Fibroblast of skin of left biceps (primary cell): Measurements from ENCODE around the gene CIC.

Experiments used
- DNase-seq, 2 experiments: peaks; one replicate each; pipeline ENCODE4 v3.0.0-alpha.2; 2013; ENCODE audit warnings: low read depth in 2 of 2

The CIC gene

DNA sequence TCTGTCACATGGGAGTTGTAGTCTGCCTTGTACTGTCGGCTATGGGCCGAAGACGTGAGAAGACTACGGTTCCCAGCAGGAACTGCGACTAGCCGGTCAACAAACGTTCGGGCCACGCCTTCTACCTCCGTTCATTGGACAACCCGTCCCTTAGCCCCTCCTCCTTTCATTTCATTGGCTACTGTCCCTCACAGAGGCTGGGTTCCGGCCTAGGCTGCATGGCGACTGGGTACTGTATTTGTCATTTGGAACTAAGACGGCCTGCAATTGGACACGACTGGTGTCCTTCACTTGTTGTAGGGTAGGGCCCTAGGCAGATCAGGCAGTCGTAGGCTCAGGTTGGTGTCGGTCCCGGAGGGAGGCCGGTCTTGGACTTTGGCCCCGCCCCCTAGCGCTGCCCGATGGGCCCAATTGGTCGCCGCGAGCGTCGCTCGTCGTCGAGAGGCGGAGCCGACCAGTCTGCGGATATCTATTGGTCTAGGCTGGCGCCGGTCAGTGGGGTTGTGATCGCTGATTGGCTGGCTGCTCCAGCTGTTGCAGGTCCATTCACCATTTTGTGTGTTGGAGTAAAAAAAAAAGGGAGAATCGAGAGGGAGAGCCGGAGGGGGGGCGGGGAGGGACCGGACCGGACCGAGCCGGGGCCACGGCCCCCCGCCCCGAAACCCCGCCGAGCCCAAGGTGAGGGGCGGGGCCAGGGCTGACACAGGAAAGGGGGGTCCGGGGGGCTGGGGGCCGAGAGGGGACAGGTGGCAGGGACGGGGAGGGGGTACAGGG is at the start of gene CIC:
TSS of gene CIC (plus strand) at position 549 of the 774 bp plus-strand sequence. CDS start 2,532 bp downstream, outside the sequence.
- DNase-seq: peak; percentile 100

DNA sequence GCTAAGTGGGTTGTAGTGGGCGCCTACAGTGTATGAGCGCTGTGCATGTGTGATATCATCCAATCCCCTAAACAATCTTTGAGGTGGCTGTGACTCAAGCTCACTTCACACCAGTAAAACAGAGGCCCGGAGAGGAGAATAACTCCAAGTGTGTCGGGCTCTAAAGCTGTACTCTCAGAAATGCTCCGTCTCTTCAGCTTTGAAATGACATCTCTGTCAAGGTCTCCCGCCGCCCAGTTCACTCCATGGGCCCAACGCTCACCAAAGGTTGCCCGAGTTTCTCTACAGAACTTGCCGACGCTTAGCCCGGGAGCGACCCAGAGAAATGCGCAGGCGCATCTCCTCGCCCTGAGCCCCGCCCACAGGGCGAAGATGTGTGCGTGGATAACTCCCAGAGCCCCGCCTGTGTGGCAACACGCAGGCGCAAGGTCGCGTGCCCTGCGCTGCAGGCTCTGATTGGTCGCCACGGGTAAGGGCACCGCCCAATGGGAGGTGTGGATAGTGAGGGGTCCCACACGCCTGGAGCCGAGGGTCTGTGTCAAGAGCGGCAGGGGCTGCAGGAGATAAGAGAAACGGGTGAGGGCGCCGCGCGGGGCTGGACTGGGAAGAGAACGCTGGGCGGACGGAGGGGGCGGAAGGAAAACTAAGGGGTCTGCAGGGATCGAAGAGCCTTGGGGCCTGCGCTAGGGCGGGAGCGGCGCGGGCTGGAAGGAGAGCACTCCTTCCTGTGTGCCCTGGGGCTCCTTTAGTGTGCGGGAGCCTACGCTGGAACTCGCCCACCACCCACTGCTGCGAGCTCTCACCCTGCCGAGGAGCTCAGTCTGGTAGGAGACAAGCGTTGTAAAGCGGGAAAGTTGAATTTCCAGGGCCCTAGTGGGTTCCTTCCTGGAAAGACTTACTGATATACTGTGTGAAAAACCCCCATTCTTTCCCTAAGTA is 49.0 kb upstream of the CIC start, which contains the start of gene ZNF526:
TSS of gene ZNF526 (plus strand) at position 501 of the 939 bp plus-strand sequence. CDS start 4,092 bp downstream, outside the sequence.
- peak; percentile 89 for DNase-seq

DNA sequence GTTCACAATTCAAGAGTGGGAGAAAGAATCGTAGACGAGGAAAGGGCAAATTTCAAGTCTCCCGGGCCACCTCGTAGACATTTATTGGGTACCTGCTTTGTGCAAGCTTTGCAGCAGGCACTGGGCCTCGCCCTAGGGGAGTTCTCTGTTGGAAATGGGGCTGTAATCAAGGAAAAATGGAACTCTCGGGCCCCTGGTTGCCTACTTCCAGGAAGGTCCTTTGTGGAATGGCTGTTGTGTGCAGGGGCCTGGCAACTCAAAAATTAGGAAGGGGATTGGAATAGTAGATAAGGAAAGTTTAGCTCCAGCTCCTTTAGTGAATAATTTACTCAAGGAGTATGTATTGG is 48.3 kb upstream of the CIC start:
- no peak for DNase-seq

DNA sequence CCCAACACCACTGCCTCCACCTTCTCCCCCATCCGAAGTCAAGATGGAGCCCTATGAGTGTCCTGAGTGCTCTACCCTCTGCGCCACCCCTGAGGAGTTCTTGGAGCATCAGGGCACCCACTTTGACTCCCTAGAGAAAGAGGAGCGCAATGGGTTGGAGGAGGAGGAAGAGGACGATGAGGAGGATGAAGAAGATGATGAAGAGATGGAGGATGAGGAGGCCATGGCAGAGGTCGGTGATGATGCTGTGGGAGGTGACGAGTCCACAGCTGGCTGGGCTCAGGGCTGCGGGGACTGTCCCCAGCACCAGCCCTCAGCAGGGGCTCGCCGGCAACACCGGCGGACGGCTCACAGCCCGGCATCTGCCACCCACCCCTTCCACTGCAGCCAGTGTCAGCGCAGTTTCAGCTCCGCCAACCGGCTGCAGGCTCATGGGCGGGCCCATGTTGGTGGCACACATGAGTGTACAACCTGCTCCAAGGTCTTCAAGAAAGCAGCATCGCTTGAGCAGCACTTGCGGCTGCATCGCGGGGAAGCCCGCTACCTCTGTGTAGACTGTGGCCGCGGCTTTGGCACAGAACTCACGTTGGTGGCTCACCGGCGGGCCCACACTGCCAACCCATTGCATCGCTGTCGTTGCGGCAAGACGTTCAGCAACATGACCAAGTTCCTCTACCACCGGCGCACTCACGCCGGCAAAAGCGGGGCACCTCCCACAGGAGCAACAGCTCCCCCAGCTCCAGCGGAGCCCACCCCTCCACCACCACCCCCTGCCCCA is 43.9 kb upstream of the CIC start:
- DNase-seq: no peak

DNA sequence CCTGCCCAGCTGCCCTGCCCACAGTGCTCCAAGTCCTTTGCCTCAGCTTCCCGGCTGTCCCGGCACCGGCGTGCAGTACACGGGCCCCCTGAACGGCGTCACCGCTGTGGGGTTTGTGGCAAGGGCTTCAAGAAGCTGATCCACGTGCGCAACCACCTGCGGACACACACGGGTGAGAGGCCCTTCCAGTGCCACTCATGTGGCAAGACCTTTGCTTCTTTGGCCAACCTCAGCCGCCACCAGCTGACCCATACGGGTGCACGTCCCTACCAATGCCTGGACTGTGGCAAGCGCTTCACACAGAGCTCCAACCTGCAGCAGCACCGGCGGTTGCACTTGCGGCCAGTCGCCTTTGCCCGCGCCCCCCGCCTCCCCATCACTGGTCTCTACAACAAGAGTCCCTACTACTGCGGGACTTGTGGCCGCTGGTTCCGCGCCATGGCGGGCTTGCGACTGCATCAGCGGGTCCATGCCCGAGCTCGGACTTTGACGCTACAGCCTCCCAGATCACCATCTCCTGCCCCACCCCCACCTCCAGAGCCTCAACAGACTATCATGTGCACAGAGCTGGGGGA is 43.2 kb upstream of the CIC start:
- no peak for DNase-seq

DNA sequence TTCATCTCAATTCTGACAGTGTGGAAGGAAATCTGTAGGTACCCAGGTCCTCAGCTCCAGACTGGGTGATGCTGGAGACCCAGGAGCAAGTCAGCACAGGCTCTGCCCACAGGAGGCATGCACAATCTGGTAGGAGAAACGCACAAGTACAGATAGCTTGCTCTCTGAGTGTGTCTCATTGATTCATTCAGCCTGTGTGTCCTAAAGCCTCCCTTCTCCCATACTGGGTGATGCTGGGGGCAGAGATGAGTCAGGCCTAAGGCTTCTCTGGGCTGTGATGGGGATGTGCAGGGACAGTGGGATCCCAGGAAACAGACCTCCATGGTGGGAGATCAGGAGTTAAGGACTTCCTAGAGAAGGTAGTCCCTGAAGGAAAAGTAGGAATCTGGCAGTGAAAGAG is 42.2 kb upstream of the CIC start:
- no peak for DNase-seq

DNA sequence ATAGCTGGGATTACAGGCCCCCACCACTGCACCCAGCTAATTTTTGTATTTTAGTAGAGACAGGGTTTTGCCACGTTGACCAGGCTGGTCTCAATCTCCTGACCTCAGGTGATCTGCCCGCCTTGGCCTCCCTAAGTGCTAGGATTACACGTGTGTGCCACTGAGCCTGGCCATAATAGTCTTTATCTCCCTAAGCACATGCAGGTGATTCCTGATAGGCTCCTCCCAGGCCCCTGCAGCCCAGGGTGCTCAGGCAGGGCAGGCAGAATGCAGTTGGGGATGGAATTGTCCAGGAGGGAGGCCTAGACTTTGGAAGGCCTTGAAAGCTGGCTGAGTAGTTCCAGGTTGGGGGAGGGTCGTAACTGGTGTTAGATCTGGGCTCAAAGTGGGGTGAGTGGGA is 40.4 kb upstream of the CIC start:
- DNase-seq: no peak

DNA sequence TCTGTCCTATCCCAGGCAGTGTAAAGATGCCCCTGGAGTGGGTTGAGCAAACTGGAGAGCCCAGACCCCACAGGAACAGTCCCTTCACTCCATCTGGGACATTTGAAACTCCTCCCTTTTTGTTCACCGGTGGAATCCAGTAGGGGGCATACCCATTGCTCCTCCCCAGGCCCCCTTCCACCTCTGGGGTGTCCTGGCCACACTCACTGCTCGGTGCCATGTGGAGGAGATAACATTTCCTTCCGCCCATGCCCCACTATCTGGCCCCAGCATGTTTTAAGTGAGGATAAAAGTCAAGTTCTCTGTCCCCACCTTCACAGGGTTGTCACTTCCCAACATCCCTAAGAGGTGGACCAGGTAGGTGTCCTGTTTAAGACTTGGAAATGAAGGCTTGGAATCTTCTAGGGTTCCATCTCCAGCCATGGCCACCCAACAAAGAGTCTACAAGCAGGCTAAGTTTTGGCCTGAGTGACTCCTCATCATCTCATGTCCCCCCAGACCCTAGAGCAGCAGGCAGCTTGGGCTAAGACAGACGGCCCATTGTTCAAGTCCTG is 39.7 kb upstream of the CIC start:
- DNase-seq: no peak

DNA sequence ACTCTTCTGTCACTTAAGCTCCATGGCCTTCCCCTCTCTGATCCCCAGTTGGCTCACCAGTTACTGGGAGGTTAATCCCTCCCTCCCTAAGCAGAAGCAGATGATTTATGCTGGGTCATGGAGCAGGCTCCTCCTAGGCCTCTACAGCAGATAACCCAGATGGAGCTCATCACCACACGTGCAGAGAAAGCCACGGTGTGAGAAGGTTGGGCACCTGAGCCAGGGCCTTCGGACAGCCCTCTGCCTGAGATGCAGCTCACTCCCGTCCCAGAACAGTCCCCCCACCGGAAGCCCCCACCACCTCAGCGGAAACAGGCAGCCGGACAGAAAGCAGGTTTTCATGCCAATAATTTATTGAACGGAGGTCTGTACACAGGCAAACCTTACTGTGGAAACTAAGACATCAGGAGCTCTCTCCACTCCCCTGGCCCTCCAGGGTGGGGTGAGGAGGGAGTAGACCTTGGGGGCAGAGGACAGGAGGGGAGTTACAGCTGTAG is 39.1 kb upstream of the CIC start:
- no peak for DNase-seq

DNA sequence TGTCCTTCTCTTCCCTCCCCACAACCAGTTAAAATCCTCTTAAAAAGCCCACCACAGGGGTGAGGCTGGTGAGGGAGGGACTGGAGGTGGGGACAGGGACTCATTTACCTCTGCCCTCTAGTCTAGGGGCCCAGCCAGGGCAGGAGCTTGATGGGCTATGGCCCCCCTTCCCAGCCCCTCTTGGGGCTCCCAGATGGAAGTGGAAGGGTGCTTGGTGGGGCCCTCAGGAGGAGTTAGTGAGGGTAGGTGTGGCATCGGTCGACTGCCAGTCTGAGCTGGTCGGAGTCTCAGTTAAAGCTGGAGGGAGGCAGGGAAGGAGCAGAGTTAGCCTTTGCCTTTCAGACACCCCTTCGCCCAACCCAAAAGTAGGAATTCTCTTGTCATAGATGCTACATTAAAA is 38.5 kb upstream of the CIC start:
- no peak for DNase-seq

DNA sequence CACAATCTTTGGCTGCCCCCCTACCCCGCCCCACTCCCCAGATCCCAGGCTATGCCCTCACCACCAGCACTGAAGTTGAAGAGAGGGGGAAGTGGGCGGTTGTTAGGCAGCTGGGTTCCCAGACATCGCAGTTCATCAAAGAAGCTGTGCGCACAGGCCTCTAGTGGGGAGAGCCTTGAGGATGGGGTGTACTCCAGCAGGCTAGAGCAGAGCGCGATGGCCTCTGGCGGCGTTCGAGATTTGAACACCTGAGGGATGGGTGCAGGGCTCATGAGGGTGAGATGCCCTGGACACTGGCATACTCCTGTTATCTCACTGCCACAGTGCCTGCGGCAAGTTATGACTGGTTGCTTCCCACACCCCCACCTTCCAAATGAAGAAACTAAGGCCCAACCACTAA is 36.6 kb upstream of the CIC start:
- no peak for DNase-seq

DNA sequence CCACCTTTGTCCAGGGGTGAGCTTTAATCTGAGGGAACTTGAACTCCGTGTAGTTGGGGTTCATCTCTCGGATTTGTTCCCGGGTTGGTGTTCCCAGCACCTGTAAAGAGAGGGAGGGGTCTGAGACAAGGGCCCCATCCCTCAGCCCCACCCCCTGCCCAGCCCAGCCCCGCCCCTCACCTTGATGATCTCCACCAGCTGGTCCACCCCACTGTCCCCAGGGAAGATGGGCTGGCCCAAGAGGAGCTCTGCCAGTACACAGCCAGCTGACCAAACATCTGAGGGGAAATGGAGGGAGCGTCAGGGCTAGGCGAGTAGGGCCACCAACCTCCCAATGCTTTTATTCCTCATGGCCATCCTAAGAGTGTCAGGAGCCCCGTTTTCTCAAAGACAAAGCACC is 35.9 kb upstream of the CIC start:
- no peak for DNase-seq

DNA sequence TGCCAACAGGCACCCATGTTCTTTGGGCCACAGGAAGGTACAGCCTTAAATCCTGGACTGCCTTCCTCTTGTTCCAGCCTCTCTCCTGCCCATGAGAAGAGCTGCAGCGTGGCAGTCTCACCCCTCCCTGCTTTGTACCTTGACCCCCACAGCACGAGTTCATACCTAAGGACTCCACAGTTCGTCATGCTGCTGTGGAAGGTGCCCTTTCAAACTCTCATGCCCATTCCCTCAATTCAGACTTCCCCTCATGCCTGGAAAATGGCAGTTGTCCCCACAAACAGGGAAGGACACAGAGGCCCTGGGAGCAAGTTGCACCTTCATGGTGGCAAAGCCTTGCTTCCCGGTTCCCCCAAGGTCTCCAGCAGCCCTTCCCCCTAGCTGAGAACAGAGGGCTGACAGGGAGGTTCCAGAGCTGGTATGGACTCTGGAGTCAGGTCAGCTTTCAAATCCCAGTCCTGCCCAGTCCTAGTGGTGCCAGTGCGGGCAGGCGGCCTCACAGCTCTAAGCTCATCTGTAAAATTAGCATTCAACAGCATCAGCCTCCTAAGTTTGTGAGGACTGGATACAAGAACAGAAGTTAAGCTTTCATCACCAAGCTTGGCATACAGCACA is 35.3 kb upstream of the CIC start:
- no peak for DNase-seq

DNA sequence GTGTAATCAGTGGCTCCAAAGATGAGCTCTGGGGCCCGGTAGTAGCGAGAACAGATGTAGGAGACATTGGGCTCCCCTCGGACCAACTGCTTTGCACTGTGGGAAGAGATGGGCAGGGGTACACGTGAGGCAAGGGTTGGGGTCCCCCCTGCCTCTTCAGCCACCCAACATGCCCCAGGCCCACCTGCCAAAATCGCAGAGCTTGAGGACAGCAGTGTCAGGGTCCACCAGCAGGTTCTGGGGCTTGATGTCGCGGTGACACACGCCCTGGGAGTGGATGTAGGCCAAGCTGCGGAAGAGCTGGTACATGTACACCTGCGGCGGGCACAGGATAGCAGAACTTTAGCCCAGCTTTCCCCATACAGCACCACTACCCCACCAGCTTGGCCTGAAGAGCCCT is 34.7 kb upstream of the CIC start:
- no peak for DNase-seq

DNA sequence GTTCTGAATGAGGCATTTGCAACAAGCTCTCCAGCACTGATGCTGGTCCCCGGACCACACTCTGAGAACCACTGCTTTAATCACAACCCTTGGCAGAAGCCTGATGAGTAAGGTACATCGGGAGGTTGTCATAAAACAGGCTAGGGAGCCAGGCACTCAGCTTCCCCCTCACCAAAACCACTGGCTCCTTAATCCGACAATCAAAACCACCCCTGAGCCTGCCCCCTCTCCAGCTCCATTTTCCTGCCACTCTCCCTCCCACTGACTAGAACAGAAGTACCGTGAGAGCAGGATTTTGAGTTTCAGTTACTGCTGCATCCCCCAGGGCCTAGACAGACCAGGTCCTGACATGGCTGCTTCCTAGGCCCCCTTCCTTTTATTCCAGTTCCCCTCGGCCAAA is 33.9 kb upstream of the CIC start:
- DNase-seq: no peak

DNA sequence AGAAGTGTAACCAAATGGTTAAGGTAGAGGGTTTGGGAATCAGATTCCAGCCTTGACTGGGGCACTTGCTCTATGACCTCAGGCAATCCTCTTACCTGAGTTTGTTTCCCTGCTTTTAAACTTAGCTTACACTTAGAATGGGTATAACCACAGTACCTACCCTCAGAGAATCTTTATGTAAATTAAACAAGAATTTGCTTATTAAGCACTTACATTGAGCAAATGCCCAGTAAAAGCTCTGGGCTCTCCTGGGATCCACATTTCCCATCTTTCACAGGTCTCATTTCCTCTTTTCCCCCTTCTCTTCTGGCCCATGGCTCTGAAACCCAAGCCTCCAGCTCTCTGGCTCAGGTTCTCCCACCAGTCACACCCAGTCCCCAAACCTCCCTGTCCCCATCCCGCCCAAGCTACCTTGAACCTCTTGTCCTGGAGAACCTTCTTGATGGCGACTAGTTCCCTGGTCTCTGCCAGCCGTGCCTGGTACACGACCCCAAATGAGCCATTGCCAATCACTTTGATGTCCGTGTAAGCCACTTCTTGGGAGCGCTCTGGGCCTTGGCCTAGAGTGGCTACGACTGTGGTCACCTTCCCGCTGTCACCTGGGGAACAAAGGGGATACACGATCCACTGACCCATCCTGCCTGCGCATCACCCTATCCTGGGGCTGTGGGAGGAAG is 29.4 kb upstream of the CIC start:
- no peak for DNase-seq

DNA sequence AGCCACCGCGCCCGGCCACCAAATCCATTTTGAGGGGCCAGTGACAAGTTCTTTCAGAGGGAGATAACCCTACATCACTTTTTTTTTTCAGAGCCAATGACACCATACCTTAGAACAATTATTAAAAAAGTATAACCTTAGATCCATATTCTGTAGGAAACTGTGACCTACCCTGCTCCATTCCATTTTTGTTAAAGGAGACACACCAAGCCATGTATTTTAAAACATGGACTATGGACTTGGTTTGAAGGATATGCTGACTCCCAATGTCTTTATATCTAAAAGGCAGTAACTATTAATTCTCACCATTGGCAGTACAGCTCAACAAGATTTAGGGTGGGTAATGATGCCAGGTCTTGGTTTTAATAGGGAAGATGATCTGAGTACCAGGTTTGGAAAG is 27.8 kb upstream of the CIC start:
- no peak for DNase-seq

DNA sequence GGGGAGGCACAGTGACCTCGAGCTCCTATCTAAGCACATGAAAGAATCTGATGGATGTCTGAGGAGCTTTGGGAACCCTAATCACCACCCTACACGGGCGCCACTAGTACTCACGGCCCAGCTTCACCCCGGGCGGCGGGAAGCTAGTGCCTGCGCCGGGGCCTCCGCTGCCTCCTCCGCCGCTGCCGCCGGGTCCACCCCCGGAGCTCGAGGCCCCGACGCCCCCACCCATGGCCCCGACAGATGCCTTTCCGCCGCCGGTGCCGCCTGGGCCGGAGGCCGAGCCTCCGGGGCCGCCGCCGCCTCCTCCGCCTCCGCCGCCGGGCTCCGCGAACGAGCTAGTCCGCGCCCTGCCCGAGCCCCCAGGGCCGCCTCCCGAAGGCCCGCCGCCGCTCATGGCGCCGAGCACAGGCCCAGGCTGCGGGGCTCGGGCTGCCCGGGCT is 27.0 kb upstream of the CIC start:
- DNase-seq: no peak

DNA sequence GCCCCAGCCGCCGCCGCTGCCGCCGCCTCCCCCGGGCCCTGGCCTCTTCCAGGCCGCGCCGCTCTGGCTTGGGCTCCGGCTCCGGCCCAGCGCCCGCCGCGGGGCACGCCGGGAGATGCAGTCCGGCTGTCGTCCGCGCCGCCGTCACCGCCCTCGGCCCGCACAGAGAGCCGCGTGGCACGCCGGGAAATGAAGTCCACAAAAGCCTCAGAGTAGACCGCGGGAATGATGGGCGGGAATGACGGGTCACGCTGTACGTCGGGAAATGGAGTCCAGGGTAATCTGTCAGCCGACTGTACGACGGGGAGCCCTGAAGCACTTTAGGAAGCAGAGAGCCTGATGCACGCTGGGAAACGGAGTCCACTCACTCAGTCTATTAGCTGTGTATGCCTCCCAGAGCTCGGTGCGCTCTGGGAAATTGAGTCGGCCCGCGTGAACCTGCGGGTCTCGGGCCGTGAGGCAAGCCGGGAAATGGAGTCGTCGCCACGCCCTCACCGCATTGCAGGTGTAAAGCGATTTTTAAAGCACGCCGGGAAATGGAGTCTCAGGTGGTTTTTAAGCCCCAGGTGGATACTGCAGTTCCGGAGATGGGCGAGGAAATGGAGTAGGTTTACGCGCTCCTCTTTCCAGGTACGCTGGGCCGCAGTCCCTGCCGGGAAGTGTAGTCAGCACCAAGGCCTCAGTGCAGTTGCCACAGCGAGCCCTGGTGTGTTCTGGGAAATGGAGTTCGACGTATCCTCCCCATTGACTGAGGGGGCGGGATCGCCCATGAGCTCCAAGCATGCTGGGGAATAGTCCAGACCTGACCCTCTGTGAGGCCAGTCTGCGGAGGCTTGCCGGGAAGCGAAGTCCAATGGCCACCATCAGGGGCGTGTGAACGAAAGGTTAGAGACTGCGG is 26.3 kb upstream of the CIC start, which contains the start of gene GSK3A:
TSS of gene GSK3A (minus strand) at position 91 of the 898 bp plus-strand sequence. CDS start 137 bp downstream, outside the sequence.
- DNase-seq: peak; percentile 97 to 98
